Measurements from ENCODE around the gene EHF. TPM values are rescaled to one million over a fixed set of nuclear protein-coding genes. Genes with fewer than 3 reads are reported as not detected.

The EHF gene
- total and polyA plus RNA-seq, 2 of the 13 experiments (the other 11 are each of a cell fraction or from before 2014, with no cell fraction given): 0.04 to 0.46 TPM

DNA sequence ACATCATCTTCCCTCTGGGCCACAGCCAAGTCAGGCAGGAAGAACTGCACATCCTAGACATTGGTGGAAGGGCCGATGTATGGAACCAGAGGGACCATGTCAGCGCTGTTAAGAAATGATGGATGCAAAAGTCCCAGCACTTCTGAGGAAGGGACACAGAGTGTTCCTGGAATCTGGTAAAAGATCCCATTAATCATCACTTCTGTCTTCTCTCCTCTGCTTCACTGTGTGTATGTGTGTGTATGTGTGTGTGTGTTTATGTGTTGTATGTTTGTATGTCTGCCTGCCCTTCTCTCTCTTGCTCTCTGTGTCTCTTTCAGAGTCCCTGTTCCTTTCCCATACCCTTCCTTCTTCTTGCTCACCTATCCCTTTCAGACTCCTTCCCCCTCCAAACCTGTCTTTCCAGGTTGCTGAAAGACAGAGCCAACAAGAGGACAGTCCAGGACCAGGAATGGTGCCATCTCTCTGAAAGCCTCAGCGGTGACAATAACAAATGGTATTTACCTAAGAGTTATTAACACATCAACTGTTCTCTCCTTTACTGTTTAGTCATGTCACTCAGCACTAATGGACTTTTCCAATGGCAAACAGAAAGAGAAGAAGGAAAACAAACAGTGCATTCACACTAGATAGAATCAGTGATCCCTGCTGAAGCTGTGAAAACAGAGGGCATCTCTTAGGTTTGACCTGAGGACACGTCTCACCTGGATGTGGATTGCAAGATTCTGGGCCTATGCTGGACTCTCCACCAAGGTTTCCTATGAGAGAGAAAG, 47.1 kb downstream of the EHF start (continued):
- no peak for TF ChIP-seq U2AF1 (optimal IDR thresholded peaks at IDR 0.05; ENCODE audit: low read depth, low read length)
- no peak for TF ChIP-seq SAFB2 (CRISPR knock-in tag; IDR thresholded peaks at IDR 0.05; ENCODE audit: borderline replicate concordance, low read depth)
- no peak for TF ChIP-seq ZNF354B (CRISPR knock-in tag; IDR thresholded peaks at IDR 0.05)
- no peak for TF ChIP-seq ZC3H4 (CRISPR knock-in tag; IDR thresholded peaks at IDR 0.05; ENCODE audit: borderline replicate concordance)
- TF ChIP-seq ZNF530 (CRISPR knock-in tag; IDR thresholded peaks at IDR 0.05; ENCODE audit: low read depth): no peak
- peak; percentile 92 for TF ChIP-seq NR2F6 (IDR thresholded peaks at IDR 0.05)
- TF ChIP-seq NR2F6 (CRISPR knock-in tag; IDR thresholded peaks at IDR 0.05): peak; percentile 89
- no peak for TF ChIP-seq ZNF136 (CRISPR knock-in tag; IDR thresholded peaks at IDR 0.05; ENCODE audit: low read depth)
- TF ChIP-seq SP1 (IDR thresholded peaks at IDR 0.05): no peak
- 0 out of 2 replicates have a peak, but pooled peaks have one; percentile 12 for TF ChIP-seq SP1 (CRISPR knock-in tag; IDR thresholded peaks at IDR 0.05)
- TF ChIP-seq SIX4 (CRISPR knock-in tag; IDR thresholded peaks at IDR 0.05): peak; percentile 76
- TF ChIP-seq, protein P1, sequence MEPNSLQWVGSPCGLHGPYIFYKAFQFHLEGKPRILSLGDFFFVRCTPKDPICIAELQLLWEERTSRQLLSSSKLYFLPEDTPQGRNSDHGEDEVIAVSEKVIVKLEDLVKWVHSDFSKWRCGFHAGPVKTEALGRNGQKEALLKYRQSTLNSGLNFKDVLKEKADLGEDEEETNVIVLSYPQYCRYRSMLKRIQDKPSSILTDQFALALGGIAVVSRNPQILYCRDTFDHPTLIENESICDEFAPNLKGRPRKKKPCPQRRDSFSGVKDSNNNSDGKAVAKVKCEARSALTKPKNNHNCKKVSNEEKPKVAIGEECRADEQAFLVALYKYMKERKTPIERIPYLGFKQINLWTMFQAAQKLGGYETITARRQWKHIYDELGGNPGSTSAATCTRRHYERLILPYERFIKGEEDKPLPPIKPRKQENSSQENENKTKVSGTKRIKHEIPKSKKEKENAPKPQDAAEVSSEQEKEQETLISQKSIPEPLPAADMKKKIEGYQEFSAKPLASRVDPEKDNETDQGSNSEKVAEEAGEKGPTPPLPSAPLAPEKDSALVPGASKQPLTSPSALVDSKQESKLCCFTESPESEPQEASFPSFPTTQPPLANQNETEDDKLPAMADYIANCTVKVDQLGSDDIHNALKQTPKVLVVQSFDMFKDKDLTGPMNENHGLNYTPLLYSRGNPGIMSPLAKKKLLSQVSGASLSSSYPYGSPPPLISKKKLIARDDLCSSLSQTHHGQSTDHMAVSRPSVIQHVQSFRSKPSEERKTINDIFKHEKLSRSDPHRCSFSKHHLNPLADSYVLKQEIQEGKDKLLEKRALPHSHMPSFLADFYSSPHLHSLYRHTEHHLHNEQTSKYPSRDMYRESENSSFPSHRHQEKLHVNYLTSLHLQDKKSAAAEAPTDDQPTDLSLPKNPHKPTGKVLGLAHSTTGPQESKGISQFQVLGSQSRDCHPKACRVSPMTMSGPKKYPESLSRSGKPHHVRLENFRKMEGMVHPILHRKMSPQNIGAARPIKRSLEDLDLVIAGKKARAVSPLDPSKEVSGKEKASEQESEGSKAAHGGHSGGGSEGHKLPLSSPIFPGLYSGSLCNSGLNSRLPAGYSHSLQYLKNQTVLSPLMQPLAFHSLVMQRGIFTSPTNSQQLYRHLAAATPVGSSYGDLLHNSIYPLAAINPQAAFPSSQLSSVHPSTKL (CRISPR knock-in tag; IDR thresholded peaks at IDR 0.05): peak; percentile 96
- peak; percentile 41; the same call in 1 of the 2 replicates for TF ChIP-seq MEF2D (CRISPR knock-in tag; IDR thresholded peaks at IDR 0.05)
- TF ChIP-seq TARDBP (CRISPR knock-in tag; IDR thresholded peaks at IDR 0.05): peak; percentile 88
- TF ChIP-seq, protein P2, sequence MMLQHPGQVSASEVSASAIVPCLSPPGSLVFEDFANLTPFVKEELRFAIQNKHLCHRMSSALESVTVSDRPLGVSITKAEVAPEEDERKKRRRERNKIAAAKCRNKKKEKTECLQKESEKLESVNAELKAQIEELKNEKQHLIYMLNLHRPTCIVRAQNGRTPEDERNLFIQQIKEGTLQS (CRISPR knock-in tag; IDR thresholded peaks at IDR 0.05): no peak
- TF ChIP-seq ZNF768 (CRISPR knock-in tag; IDR thresholded peaks at IDR 0.05): no peak
- peak; percentile 95 for TF ChIP-seq HHEX (CRISPR knock-in tag; IDR thresholded peaks at IDR 0.05)
- no peak for TF ChIP-seq CREB1 (IDR thresholded peaks at IDR 0.05)
- peak; percentile 71 for TF ChIP-seq CREB1 (CRISPR knock-in tag; IDR thresholded peaks at IDR 0.05)
- TF ChIP-seq ZNF713 (CRISPR knock-in tag; IDR thresholded peaks at IDR 0.05): no peak
- TF ChIP-seq, protein P3, sequence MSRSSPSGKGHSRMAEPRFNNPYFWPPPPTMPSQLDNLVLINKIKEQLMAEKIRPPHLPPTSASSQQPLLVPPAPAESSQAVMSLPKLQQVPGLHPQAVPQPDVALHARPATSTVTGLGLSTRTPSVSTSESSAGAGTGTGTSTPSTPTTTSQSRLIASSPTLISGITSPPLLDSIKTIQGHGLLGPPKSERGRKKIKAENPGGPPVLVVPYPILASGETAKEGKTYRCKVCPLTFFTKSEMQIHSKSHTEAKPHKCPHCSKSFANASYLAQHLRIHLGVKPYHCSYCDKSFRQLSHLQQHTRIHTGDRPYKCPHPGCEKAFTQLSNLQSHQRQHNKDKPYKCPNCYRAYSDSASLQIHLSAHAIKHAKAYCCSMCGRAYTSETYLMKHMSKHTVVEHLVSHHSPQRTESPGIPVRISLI (CRISPR knock-in tag; IDR thresholded peaks at IDR 0.05; ENCODE audit: borderline replicate concordance): peak; percentile 53; the same call in 1 of the 2 replicates
- TF ChIP-seq SP5 (CRISPR knock-in tag; IDR thresholded peaks at IDR 0.05; ENCODE audit: borderline replicate concordance, low read depth): peak; percentile 62
- TF ChIP-seq JDP2 (CRISPR knock-in tag; IDR thresholded peaks at IDR 0.05; ENCODE audit: borderline replicate concordance): no peak
- TF ChIP-seq, protein P4, sequence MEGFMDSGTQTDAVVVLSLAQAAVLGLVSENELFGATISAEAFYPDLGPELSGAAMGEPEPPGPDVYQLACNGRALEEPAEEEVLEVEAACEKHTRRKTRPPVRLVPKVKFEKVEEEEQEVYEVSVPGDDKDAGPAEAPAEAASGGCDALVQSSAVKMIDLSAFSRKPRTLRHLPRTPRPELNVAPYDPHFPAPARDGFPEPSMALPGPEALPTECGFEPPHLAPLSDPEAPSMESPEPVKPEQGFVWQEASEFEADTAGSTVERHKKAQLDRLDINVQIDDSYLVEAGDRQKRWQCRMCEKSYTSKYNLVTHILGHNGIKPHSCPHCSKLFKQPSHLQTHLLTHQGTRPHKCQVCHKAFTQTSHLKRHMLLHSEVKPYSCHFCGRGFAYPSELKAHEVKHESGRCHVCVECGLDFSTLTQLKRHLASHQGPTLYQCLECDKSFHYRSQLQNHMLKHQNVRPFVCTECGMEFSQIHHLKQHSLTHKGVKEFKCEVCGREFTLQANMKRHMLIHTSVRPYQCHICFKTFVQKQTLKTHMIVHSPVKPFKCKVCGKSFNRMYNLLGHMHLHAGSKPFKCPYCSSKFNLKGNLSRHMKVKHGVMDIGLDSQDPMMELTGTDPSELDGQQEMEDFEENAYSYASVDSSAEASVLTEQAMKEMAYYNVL (CRISPR knock-in tag; IDR thresholded peaks at IDR 0.05; ENCODE audit: borderline replicate concordance): peak; percentile 93; the same call in 1 of the 2 replicates
- TF ChIP-seq ZNF790 (CRISPR knock-in tag; IDR thresholded peaks at IDR 0.05; ENCODE audit: borderline replicate concordance): no peak

Data from HepG2 (cell line).